HG03565 (cell line): ENCODE results near the gene NGF.

Experiments used
- ATAC-seq: cut with Tn5 transposase; IDR thresholded peaks from one replicate; pipeline ENCODE4 v1.9.1; 2021; ENCODE audit warnings: mild to moderate bottlenecking, moderate library complexity; ENCODE audit not compliant: unreplicated experiment

Gene NGF

DNA sequence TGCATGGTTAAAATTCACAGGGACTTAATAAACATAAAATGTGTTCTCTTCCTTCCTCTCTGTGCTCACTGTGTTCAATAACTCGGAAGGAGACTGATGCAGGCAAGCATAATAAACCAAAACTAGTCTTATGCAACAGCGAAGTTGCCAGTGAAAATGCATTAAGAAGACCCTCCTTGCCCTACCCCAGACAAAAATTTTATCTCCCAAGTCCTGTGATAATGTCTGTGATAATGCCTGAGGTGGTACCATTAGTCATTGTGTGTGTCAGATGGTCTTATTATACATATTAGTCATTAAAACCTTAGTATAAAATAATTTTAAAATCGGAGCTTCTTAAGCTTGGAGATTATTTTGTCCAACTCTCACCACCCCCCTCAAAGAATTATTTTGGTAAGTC, 97.8 kb downstream of the NGF start:
- ATAC-seq, result no peak

- no peak for ATAC-seq
Measured at GRCh38 chr1:115239426-115239825, 98.6 kb downstream of the NGF start.

DNA sequence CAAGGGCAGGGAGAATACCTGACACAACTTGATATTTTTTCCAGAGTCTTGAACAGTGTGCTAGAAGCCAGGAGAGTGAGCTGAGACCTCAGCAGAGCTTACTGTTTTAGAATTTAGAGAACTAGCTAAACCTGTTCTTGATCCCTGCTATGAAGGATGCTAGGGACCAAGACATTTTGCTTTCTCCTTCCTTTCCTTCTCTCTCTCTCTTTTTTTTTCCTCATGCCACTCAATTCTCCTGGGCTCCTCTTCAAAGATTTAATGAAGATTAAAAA, 99.0 kb downstream of the NGF start:
- ATAC-seq, result no peak

DNA sequence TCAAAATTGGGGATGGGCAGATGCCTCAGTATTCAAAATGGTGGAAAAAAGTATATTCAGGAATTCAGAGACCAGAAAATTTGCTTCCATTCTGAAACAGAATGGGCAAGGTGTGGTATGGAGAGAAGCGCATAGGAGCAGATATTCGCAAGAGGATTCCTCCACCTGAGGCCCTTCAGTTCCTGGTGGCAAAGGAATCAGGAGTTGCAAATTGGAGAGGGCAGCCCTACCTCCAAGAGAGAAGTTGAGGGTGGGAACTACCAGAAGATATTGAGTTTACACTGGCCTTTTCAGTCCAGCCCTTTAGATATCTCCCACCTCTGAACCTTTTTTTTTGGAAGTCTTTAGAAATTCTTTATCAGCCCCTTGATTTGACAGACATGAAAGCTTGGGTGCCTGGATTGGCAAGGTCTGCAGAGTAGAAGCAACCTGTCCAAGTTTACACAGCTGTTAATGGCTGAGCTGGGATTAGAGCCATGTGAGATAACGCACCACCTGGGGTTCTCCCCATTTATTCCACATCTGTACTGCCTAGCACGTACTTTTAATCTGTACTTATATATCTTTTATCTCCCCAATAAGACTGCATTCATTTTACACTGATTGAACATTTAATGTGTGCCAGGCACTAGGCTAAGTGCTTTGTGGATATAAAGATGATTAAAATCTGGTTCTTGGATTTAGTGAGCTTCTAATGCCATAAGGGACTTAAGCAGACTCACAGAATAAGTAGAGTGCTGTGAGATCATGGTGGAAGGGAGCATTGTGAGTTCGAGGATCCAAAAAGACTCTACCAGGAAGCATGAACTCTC, 99.5 kb downstream of the NGF start:
- no peak for ATAC-seq

DNA sequence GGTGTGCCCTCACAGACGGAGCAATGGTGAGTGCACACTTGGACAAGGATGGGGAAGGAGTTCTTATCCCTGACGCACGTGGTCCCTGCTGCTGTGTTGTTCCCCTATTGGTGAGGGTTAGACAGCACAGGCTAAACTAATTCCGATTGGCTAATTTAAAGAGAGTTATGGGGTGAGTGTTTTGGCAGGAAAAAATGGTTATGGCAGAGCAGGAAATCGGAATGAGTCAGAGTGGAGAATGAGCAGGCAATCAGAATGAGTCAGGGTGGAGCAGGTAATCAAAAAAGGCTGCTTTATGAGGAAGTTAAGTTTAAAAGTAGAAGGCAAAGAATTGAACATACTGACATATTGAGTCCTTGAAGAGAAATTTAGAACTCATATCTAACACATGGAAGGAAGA, 100.5 kb downstream of the NGF start:
- no peak for ATAC-seq

GRCh38 chr1:115237023-115237422, 101.0 kb downstream of the NGF start:
- ATAC-seq, result no peak
